Astrocyte (in vitro differentiated cells and primary cell): Measurements from ENCODE around the gene ZBTB47.

Experiments
- EZH2 ChIP-seq: IDR thresholded peaks from 2 replicates; pipeline ENCODE4 v1.6.1; 2012; ENCODE audit warnings: mild to moderate bottlenecking, low read length, inconsistent platforms; ENCODE audit not compliant: insufficient read depth
- TF ChIP-seq, protein P1 (sequence below): IDR thresholded peaks from 2 replicates; pipeline ENCODE4 v1.5.1; 2011; ENCODE audit warnings: low read depth, mild to moderate bottlenecking, inconsistent platforms, low read length, moderate library complexity; ENCODE audit not compliant: insufficient read depth

DNA sequence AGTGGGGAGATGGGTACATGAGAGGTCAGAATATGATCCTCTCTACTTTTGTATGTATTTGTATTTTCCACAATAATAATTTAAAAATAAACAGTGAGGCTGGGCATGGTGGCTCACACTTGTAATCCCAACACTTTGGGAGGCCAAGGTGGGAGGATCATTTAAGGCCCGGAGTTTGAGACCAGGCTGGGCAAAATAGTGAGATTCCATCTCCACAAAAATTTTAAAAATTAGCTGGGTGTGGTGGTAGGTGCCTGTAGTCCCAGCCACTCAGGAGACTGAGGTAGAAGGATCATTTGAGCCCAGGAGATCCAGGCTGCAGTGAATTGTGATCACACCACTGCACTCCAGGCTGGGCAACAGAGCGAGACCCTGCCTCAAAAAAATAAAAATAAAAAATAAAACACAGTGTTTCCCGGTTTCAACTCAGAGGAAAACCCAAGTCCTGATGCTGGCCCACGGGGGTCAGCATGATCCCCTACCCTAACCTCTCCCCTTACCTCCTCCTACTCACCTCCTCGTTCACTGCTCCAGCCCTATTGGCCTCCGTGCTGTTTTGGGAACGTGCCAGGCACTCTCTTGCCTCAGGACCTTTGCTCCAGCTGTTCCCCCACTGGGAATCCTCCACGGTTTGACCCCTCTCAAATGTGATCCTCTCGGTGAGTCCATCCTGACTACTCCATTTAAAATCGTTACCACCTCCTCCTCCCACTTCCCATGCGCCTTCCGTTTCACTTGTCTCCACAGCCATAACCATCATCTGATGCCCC is 29.0 kb downstream of the ZBTB47 start:
- TF ChIP-seq EZH2 = no peak
- TF ChIP-seq, protein P1, sequence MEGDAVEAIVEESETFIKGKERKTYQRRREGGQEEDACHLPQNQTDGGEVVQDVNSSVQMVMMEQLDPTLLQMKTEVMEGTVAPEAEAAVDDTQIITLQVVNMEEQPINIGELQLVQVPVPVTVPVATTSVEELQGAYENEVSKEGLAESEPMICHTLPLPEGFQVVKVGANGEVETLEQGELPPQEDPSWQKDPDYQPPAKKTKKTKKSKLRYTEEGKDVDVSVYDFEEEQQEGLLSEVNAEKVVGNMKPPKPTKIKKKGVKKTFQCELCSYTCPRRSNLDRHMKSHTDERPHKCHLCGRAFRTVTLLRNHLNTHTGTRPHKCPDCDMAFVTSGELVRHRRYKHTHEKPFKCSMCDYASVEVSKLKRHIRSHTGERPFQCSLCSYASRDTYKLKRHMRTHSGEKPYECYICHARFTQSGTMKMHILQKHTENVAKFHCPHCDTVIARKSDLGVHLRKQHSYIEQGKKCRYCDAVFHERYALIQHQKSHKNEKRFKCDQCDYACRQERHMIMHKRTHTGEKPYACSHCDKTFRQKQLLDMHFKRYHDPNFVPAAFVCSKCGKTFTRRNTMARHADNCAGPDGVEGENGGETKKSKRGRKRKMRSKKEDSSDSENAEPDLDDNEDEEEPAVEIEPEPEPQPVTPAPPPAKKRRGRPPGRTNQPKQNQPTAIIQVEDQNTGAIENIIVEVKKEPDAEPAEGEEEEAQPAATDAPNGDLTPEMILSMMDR = no peak
